Right atrium auricular region (tissue), 2 donors: ENCODE measurements around the gene MIAT. TPM values are rescaled to one million over a fixed set of nuclear protein-coding genes. Genes with fewer than 3 reads are reported as not detected.

Experiments
- DNase-seq: peaks from one replicate; pipeline ENCODE4 v3.0.0-alpha.2; 2019; ENCODE audit warnings: low spot score
- H3K27ac ChIP-seq, 2 donors: fragments of 200-600 bp; sonication (generic); 1 replicate in 1 of 2; 2 replicates in 1 of 2; pipeline ENCODE4 v1.5.1; 2016 to 2019
- H3K27me3 ChIP-seq, 2 donors: fragments of 200-600 bp; sonication (generic); one replicate each; pipeline versions ENCODE4 v1.5.1 to v1.6.0; 2017 to 2019
- H3K36me3 ChIP-seq: fragments of 200-600 bp; sonication (generic); one replicate; pipeline ENCODE4 v1.5.1; 2016
- H3K4me1 ChIP-seq, 2 donors: fragments of 200-600 bp; sonication (generic); one replicate each; pipeline versions ENCODE4 v1.5.1 to v1.6.0; 2017 to 2019
- H3K4me3 ChIP-seq, 2 donors: fragments of 200-600 bp; sonication (generic); 1 replicate in 1 of 2; 2 replicates in 1 of 2; pipeline ENCODE4 v1.5.1; 2017 to 2019; ENCODE audit warnings: mild to moderate bottlenecking in 1 of 2, moderate library complexity in 1 of 2
- H3K9me3 ChIP-seq, 2 donors: fragments of 200-600 bp; sonication (generic); one replicate each; pipeline ENCODE4 v1.5.1; 2019
- total RNA-seq, 2 donors: library from RNA; depleted of rRNA; stranded (reverse); fragments of >200 nt; gene quantifications; one replicate each; pipeline ENCODE4 v1.1.0, GENCODE V29; 2016
- TF ChIP-seq, protein P1 (sequence below), 2 donors: fragments of 200-600 bp; sonication (generic); IDR thresholded peaks; one replicate each; pipeline ENCODE4 v1.5.1; 2019; ENCODE audit warnings: antibody characterized with exemption in 2 of 2

The MIAT gene
- total RNA-seq, 2 donors from 2014 or later = 0.19 to 2.0 TPM

DNA sequence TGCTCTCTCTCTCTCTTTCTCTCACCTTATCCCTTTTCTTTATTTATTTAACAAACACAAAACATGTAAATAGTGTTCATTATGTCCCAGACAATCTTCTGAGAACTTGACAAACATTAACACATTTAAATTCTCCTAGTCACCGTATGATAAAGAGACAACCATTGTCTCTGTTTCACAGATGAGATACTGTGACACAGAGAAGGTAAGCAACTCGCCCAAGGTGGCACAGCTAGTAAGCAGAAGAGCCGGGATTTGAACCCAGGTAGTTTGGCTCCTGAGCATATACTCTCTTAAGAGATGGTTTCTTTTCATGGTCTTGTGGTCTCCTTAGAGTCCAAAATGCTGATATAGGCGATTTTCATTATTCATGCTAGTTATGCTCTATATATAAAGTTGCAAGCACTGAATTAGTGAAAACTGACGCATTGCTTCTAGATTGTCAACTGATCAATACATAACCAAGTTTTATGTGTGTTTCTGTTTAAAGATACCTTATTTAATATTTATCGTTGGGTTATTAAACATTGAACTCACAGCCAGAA lies 58.1 kb downstream of the MIAT start:
- H3K4me3 ChIP-seq = no peak overlapping the region
- no peak overlapping the region for H3K27ac ChIP-seq
- no peaks in the 10 kb centered on the region for H3K36me3 ChIP-seq
- H3K4me1 ChIP-seq = peaks cover 0 to 6% of the 10 kb centered on the region in 2 donors
- no peak for DNase-seq
- no peaks in the 10 kb centered on the region for H3K27me3 ChIP-seq
- H3K9me3 ChIP-seq = no peaks in the 10 kb centered on the region
- TF ChIP-seq, protein P1, sequence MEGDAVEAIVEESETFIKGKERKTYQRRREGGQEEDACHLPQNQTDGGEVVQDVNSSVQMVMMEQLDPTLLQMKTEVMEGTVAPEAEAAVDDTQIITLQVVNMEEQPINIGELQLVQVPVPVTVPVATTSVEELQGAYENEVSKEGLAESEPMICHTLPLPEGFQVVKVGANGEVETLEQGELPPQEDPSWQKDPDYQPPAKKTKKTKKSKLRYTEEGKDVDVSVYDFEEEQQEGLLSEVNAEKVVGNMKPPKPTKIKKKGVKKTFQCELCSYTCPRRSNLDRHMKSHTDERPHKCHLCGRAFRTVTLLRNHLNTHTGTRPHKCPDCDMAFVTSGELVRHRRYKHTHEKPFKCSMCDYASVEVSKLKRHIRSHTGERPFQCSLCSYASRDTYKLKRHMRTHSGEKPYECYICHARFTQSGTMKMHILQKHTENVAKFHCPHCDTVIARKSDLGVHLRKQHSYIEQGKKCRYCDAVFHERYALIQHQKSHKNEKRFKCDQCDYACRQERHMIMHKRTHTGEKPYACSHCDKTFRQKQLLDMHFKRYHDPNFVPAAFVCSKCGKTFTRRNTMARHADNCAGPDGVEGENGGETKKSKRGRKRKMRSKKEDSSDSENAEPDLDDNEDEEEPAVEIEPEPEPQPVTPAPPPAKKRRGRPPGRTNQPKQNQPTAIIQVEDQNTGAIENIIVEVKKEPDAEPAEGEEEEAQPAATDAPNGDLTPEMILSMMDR (IDR thresholded peaks at IDR 0.05) = no peak

DNA sequence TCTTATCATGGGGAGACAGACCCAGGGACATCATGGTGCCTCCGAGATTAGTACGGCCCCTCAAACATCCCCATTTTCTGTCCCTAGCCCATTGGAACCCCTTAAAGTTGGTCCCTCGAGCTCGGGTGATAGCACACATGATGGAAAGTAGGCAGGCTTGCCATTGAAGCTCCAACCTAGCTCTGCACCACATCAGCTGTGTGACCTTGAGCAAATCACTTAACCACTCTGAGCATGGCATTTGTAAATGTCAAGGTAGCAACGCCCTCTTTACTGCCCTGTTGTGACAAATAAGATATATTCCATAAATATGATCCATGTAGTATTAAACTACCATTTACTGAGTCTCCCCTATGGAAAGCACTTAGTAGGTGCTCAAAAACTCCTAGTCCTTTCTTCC lies 61.1 kb downstream of the MIAT start:
- Histone ChIP-seq H3K9me3 (no peaks in the 10 kb centered on the region), H3K27me3 (no peaks in the 10 kb centered on the region)

DNA sequence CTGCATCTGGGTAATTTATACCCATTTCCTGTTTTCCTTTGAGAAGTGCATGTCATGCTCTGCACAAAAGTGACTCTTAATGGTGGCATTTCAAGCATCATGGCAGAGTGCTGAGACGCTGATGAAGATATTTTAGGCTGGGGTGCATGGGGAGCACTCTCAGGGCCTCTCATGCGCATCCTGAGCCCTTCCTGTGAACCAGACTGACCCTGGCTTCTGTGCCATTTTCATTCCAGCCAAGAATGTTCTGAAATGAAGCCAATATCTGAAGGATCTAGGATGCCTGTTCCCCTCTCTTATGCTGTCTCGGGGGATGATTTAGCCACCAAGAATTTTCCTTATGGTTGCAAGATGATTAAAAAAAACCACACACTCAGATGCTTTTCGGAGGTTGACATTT lies 61.5 kb downstream of the MIAT start:
- no peak overlapping the region for H3K4me3 ChIP-seq
- no peaks in the 10 kb centered on the region for H3K27me3 ChIP-seq
- H3K36me3 ChIP-seq = no peaks in the 10 kb centered on the region
- no peak for DNase-seq
- TF ChIP-seq, protein P1 (IDR thresholded peaks at IDR 0.05) = no peak
- no peaks in the 10 kb centered on the region for H3K9me3 ChIP-seq
- peaks cover 0 to 6% of the 10 kb centered on the region in 2 donors for H3K4me1 ChIP-seq
- H3K27ac ChIP-seq = no peak overlapping the region

More for the DNA sequence above, 61.1 kb downstream of the MIAT start:
- TF ChIP-seq, protein P1 (IDR thresholded peaks at IDR 0.05) = no peak
- Histone ChIP-seq H3K36me3 (no peaks in the 10 kb centered on the region), H3K4me1 (peaks cover 0 to 6% of the 10 kb centered on the region in 2 donors), H3K27ac (no peak overlapping the region), H3K4me3 (no peak overlapping the region)
- no peak for DNase-seq

DNA sequence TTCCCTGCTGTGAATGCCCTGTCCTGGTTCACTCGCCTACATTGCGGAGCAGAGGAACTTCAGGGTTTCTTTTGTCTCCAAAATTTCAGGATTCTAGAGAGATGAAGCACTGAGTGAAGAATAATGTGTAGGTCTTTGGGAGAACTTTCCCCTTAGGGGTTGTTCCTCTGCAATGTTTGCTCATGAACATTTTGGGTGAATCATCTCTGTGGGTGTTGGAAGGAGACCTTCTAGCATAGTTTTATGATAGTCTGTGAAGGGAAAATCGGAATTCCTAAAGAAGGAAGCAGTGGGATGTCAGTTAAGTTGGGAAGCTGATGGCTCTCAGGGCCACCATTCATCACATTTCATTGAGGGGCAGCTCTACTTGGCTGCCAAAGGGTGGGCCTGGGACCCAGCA lies 64.8 kb downstream of the MIAT start:
- TF ChIP-seq, protein P1 (IDR thresholded peaks at IDR 0.05) = no peak
- peaks cover 0 to 6% of the 10 kb centered on the region in 2 donors for H3K4me1 ChIP-seq
- H3K4me3 ChIP-seq = no peak overlapping the region
- DNase-seq = no peak
- H3K36me3 ChIP-seq = no peaks in the 10 kb centered on the region
- H3K27ac ChIP-seq = no peak overlapping the region
- no peaks in the 10 kb centered on the region for H3K27me3 ChIP-seq
- H3K9me3 ChIP-seq = no peaks in the 10 kb centered on the region

DNA sequence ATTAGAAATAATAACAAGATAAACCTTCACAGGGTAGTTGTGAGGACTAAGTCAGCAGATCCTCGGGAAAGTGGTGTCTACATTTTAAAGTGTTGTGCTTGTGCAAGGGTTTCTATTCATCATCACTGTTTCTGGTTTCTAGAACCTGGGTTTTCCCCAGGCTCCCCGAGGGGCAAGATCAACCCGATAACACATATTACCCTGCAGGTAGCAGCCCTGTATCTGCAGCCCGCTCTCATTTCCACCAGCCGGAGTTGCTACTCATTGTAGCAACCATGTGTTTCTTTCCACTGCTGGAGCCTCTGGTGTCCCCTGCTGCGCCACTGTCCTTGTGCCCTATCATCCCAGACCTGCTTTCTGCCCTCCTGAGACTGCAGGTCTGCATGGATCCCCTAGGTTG lies 67.0 kb downstream of the MIAT start:
- no peak overlapping the region for H3K4me3 ChIP-seq
- H3K4me1 ChIP-seq = no peaks in the 10 kb centered on the region
- TF ChIP-seq, protein P1 (IDR thresholded peaks at IDR 0.05) = no peak
- no peaks in the 10 kb centered on the region for H3K27me3 ChIP-seq
- H3K9me3 ChIP-seq = no peaks in the 10 kb centered on the region
- no peak for DNase-seq
- peaks cover 5% of the 10 kb centered on the region for H3K36me3 ChIP-seq
- H3K27ac ChIP-seq = no peak overlapping the region
